ENCODE data around the gene KANSL2.
"Not testable (repeated sequence)": the region's sequence is repeated elsewhere in the genome, so short reads cannot be mapped to it uniquely, and the experiment has no call there.

- TF ChIP-seq, protein P1, sequence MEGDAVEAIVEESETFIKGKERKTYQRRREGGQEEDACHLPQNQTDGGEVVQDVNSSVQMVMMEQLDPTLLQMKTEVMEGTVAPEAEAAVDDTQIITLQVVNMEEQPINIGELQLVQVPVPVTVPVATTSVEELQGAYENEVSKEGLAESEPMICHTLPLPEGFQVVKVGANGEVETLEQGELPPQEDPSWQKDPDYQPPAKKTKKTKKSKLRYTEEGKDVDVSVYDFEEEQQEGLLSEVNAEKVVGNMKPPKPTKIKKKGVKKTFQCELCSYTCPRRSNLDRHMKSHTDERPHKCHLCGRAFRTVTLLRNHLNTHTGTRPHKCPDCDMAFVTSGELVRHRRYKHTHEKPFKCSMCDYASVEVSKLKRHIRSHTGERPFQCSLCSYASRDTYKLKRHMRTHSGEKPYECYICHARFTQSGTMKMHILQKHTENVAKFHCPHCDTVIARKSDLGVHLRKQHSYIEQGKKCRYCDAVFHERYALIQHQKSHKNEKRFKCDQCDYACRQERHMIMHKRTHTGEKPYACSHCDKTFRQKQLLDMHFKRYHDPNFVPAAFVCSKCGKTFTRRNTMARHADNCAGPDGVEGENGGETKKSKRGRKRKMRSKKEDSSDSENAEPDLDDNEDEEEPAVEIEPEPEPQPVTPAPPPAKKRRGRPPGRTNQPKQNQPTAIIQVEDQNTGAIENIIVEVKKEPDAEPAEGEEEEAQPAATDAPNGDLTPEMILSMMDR (IDR thresholded peaks at IDR 0.05): not testable (repeated sequence)
- TF ChIP-seq EP300 (IDR thresholded peaks at IDR 0.05); POLR2A (IDR thresholded peaks at IDR 0.05; ENCODE audit: low read length); CEBPB (IDR thresholded peaks at IDR 0.05); JUN (IDR thresholded peaks at IDR 0.05): not testable (repeated sequence)
Observed at GRCh38 chr12:48698822-48699221, 16.8 kb upstream of the KANSL2 start.

All from A549 (cell line).